DMS114 treated with DMSO at 0.1 percent for 48 hours (cell line): ENCODE measurements around the gene TRIM49B.
"Not testable (repeated sequence)": the region's sequence is repeated elsewhere in the genome, so short reads cannot be mapped to it uniquely, and the experiment has no call there.

Source experiments
- DNase-seq: peaks from one replicate; lab custom pipeline; 2025; ENCODE audit not compliant: unreplicated experiment; lab: John Stamatoyannopoulos, UW

TRIM49B gene

GRCh38 chr11:49028523-49028922 lies at the start of gene TRIM49B:
TRIM49B (plus strand) TSS chr11:49028823; CDS start chr11:49031600, 2,777 bp downstream.
- DNase-seq, result not testable (repeated sequence)

DNA sequence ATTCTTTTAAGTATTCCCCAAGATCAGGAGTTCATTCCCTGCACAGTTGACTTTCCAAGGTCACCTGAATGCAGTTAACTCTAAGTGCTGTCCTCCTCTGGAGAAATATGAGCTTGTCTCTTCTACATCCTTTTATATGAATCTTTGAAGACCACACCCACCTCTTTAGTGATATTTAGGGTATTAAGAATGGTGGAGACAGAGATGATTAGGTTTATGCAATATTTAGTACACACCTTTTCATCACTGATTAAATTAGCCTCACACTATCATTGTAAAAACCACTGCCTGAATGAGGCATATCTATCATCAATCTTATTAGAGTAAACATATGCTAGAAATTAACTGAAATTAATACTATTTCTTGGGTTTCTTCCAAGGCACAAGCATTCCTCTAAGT lies 44.8 kb upstream of the TRIM49B start, which contains the start of gene TRIM51G:
TSS of gene TRIM51G (minus strand) at position 101 of the 400 bp plus-strand sequence. CDS start 2,190 bp downstream, outside the sequence.
- DNase-seq, result not testable (repeated sequence)

- not testable (repeated sequence) for DNase-seq
Measured at GRCh38 chr11:49048229-49048628, 19.6 kb downstream of the TRIM49B start.

GRCh38 chr11:49049821-49050220 lies 21.2 kb downstream of the TRIM49B start:
- DNase-seq, result not testable (repeated sequence)

DNA sequence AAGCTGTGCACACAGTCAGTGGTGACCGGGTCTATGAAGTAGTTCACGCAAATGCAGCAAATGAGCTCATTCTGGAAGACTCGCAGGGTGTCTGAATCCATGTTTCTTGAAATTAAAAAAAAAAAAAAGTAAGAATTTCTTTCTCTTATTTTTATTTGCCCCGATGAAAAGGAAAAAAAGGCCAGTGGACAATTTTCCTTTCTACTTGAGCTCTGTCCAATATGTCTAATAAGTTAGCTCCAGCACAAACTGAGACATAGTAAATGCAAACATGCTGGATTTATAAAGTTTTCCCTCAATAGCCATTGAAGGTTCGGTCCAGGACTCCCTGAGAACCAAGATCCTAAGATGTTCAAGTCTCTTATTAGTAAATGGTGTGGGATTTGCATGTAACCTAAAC lies 30.4 kb downstream of the TRIM49B start, which contains the start of gene TRIM64C:
TSS of gene TRIM64C (minus strand) at position 101 of the 400 bp plus-strand sequence. CDS start at position 101, 0 bp downstream.
- DNase-seq, result not testable (repeated sequence)

GRCh38 chr11:49069897-49070296 lies 41.3 kb downstream of the TRIM49B start:
- not testable (repeated sequence) for DNase-seq
